Body of pancreas (tissue), 4 donors: ENCODE data around the gene TEX26.

Experiments used
- CTCF ChIP-seq, 7 experiments: fragments of 450-650 bp in 4 of 7; fragments of 200-600 bp in 3 of 7; sonication (generic) in 3 of 7; IDR thresholded peaks; one replicate each; pipeline ENCODE4 v1.5.1; 2016 to 2019; ENCODE audit warnings: antibody characterized with exemption in 7 of 7
- POLR2A ChIP-seq, 3 donors: fragments of 450-650 bp; IDR thresholded peaks; one replicate each; pipeline ENCODE4 v1.6.1; 2016; ENCODE audit warnings: antibody characterized with exemption in 3 of 3, mild to moderate bottlenecking in 2 of 3

GRCh38 chr13:31009166-31009565, 76.7 kb downstream of the TEX26 start:
- TF ChIP-seq CTCF (IDR thresholded peaks at IDR 0.05), result no peak
- TF ChIP-seq POLR2A (IDR thresholded peaks at IDR 0.05), result no peak
